Astrocyte (in vitro differentiated cells and primary cell): ENCODE results near the gene SPTB. TPM values are rescaled to one million over a fixed set of nuclear protein-coding genes. Genes with fewer than 3 reads are reported as not detected.

ENCODE experiments used
- DNase-seq: peaks from one replicate; pipeline ENCODE4 v3.0.0-alpha.2; 2010; ENCODE audit warnings: low read depth
- FAIRE-seq: peaks from 2 replicates; lab custom pipeline; 2011; peaks lifted over from hg19 to GRCh38; lab: Jason Lieb, UNC
- H2AFZ ChIP-seq: 2 replicates; pipeline ENCODE4 v1.6.0; 2012; ENCODE audit warnings: low read depth, low read length, inconsistent platforms
- H3K27ac ChIP-seq: 2 replicates; pipeline ENCODE4 v1.5.1; 2011; ENCODE audit warnings: low read depth, low read length, inconsistent platforms
- H3K27me3 ChIP-seq: 2 replicates; pipeline ENCODE4 v1.6.0; 2011; ENCODE audit warnings: low read length, inconsistent platforms; ENCODE audit not compliant: insufficient read depth
- H3K36me3 ChIP-seq: 2 replicates; pipeline ENCODE4 v1.5.1; 2011; ENCODE audit warnings: low read length, inconsistent platforms; ENCODE audit not compliant: insufficient read depth
- H3K4me1 ChIP-seq: 2 replicates; pipeline ENCODE4 v1.5.1; 2011; ENCODE audit warnings: low read length, inconsistent platforms; ENCODE audit not compliant: insufficient read depth
- H3K4me2 ChIP-seq: 2 replicates; pipeline ENCODE4 v1.6.0; 2012; ENCODE audit warnings: low read length, inconsistent platforms
- H3K4me3 ChIP-seq: 2 replicates; pipeline ENCODE4 v1.5.1; 2011; ENCODE audit warnings: low read depth, mild to moderate bottlenecking, low read length, inconsistent platforms; ENCODE audit not compliant: insufficient read depth
- H3K79me2 ChIP-seq: 2 replicates; pipeline ENCODE4 v1.6.0; 2012; ENCODE audit warnings: mild to moderate bottlenecking, low read length, inconsistent platforms; ENCODE audit not compliant: insufficient read depth
- H3K9ac ChIP-seq: 2 replicates; pipeline ENCODE4 v1.6.0; 2012; ENCODE audit warnings: mild to moderate bottlenecking, low read length, inconsistent platforms
- H3K9me3 ChIP-seq: 2 replicates; pipeline ENCODE4 v1.5.1; 2012; ENCODE audit warnings: low read depth, mild to moderate bottlenecking, low read length, inconsistent platforms; ENCODE audit not compliant: insufficient read depth
- H4K20me1 ChIP-seq: 2 replicates; pipeline ENCODE4 v1.6.0; 2012; ENCODE audit warnings: low read length, inconsistent platforms; ENCODE audit not compliant: insufficient read depth
- H3K27ac Mint-ChIP-seq: one replicate; pipeline ENCODE4 v1.8.0; 2021; ENCODE audit warnings: mild to moderate bottlenecking, mixed read lengths; ENCODE audit not compliant: unreplicated experiment
- H3K27me3 Mint-ChIP-seq: one replicate; pipeline ENCODE4 v1.8.0; 2021; ENCODE audit warnings: low read depth, mixed read lengths; ENCODE audit not compliant: unreplicated experiment
- H3K36me3 Mint-ChIP-seq: one replicate; pipeline ENCODE4 v1.8.0; 2021; ENCODE audit warnings: low read depth, mixed read lengths; ENCODE audit not compliant: unreplicated experiment
- H3K4me1 Mint-ChIP-seq: one replicate; pipeline ENCODE4 v1.8.0; 2021; ENCODE audit warnings: low read depth, mixed read lengths; ENCODE audit not compliant: unreplicated experiment
- H3K4me3 Mint-ChIP-seq: one replicate; pipeline ENCODE4 v1.8.0; 2021; ENCODE audit warnings: mild to moderate bottlenecking, moderate library complexity, mixed read lengths; ENCODE audit not compliant: unreplicated experiment
- H3K9me3 Mint-ChIP-seq: one replicate; pipeline ENCODE4 v1.8.0; 2021; ENCODE audit warnings: mild to moderate bottlenecking, mixed read lengths; ENCODE audit not compliant: unreplicated experiment
- EZH2 ChIP-seq: IDR thresholded peaks from 2 replicates; pipeline ENCODE4 v1.6.1; 2012; ENCODE audit warnings: mild to moderate bottlenecking, low read length, inconsistent platforms; ENCODE audit not compliant: insufficient read depth
- total RNA-seq: library from RNA; stranded (reverse); gene quantifications from 2 replicates; pipeline ENCODE4 v1.2.1, GENCODE V29; 2021
- TF ChIP-seq, protein P1 (sequence below): IDR thresholded peaks from 2 replicates; pipeline ENCODE4 v1.5.1; 2011; ENCODE audit warnings: low read depth, mild to moderate bottlenecking, inconsistent platforms, low read length, moderate library complexity; ENCODE audit not compliant: insufficient read depth

Gene SPTB
- total RNA-seq, 1 donor from 2014 or later, result 0.32 TPM

DNA sequence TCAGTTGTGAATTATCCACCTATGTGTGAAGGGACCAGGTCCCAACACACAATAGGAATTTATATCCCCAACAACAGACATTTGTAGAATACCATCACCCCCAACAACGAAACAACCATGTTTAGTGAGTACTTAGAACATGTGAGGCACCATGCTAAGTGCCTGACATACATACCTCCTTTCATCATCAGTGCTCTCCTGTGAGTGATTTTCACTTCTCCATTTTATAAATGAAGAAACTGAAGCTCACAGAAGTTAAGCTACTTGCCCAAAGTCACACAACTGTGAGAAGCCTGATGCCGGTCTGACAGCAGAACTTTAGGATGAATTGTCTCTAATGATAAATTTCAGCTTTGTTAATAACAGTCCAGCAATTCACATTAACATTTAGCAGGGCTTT is 35.4 kb downstream of the SPTB start:
- FAIRE-seq (no peak), DNase-seq (no peak)
- Mint-ChIP-seq H3K27ac (no peak overlapping the region), H3K36me3 (no peaks in the 10 kb centered on the region), H3K9me3 (no peaks in the 10 kb centered on the region), H3K4me3 (no peak overlapping the region), H3K27me3 (peaks cover 13% of the 10 kb centered on the region), H3K4me1 (peaks cover 10% of the 10 kb centered on the region)
- Histone ChIP-seq H3K79me2 (no peaks in the 10 kb centered on the region), H4K20me1 (no peaks in the 10 kb centered on the region), H3K36me3 (no peaks in the 10 kb centered on the region), H3K4me3 (no peak overlapping the region), H3K9ac (no peak overlapping the region), H3K4me2 (no peak overlapping the region), H2AFZ (no peak overlapping the region), H3K4me1 (peaks cover 3% of the 10 kb centered on the region), H3K9me3 (no peaks in the 10 kb centered on the region), H3K27ac (no peak overlapping the region), H3K27me3 (peaks cover 56% of the 10 kb centered on the region)
- no peak for TF ChIP-seq EZH2
- TF ChIP-seq, protein P1, sequence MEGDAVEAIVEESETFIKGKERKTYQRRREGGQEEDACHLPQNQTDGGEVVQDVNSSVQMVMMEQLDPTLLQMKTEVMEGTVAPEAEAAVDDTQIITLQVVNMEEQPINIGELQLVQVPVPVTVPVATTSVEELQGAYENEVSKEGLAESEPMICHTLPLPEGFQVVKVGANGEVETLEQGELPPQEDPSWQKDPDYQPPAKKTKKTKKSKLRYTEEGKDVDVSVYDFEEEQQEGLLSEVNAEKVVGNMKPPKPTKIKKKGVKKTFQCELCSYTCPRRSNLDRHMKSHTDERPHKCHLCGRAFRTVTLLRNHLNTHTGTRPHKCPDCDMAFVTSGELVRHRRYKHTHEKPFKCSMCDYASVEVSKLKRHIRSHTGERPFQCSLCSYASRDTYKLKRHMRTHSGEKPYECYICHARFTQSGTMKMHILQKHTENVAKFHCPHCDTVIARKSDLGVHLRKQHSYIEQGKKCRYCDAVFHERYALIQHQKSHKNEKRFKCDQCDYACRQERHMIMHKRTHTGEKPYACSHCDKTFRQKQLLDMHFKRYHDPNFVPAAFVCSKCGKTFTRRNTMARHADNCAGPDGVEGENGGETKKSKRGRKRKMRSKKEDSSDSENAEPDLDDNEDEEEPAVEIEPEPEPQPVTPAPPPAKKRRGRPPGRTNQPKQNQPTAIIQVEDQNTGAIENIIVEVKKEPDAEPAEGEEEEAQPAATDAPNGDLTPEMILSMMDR, result no peak

- Histone ChIP-seq H3K4me2 (no peak overlapping the region), H3K27me3 (peaks cover 52% of the 10 kb centered on the region), H2AFZ (no peak overlapping the region), H3K79me2 (no peaks in the 10 kb centered on the region), H3K9ac (no peak overlapping the region), H3K27ac (no peak overlapping the region), H3K9me3 (no peaks in the 10 kb centered on the region), H3K4me1 (peaks cover 3% of the 10 kb centered on the region), H4K20me1 (no peaks in the 10 kb centered on the region), H3K36me3 (no peaks in the 10 kb centered on the region), H3K4me3 (no peak overlapping the region)
- no peak for FAIRE-seq
- DNase-seq, result no peak
- Mint-ChIP-seq H3K27ac (no peak overlapping the region), H3K36me3 (no peaks in the 10 kb centered on the region), H3K9me3 (no peaks in the 10 kb centered on the region), H3K27me3 (peaks cover 13% of the 10 kb centered on the region), H3K4me3 (no peak overlapping the region), H3K4me1 (peaks cover 10% of the 10 kb centered on the region)
- no peak for TF ChIP-seq EZH2
- TF ChIP-seq, protein P1, result no peak
Observed at GRCh38 chr14:64843548-64843947, 36.2 kb downstream of the SPTB start.

DNA sequence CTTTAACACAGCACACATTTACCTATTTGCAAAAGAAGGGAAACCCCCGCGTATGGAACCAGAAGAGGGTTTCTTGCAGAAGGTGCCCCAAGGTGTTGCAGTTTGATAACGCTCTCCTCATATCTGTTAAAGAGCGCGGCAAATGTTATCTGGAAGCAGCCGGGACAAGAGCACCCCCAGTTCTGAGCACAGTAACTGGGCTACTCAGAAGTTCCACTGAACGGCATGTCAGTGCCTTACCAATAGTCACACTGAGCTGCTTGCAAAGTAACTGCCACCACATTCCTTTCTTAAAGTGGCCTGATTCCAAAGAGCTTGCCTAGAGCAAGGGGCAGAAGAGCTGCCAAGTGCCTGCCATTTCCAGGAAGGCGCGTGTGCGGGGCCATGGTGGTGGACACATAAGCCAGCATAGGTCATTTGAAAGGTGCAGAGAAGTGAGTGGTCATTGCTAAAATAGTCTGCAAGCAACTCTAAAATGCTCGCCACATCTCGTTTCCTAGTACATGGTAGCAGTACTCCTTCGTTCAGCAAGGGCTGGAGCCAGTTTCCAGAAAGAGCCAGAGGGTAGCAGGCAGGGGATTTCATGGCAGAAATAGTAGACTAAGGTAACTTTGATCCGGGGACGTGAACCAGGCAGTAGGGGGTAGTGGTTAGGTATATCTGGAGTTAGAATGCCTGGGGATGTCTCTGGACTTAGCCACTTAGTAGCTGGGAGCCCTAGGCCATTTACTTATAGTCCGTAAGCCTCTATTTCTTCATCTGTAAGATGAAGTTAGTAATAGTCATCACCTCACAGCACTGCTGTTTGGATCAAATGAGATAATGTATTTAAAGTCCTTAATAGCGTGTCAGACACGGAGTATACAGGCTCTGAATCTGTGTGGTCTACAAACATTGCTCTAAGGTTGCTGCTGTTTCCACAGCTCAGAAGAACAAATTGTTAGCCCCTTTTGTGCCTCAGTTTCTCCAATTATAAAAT is 37.6 kb downstream of the SPTB start:
- no peaks in the 10 kb centered on the region for H4K20me1 ChIP-seq
- H2AFZ ChIP-seq, result no peak overlapping the region
- Mint-ChIP-seq H3K27me3 (peaks cover 10% of the 10 kb centered on the region), H3K27ac (no peak overlapping the region), H3K9me3 (no peaks in the 10 kb centered on the region), H3K36me3 (no peaks in the 10 kb centered on the region), H3K4me3 (no peak overlapping the region), H3K4me1 (peaks cover 10% of the 10 kb centered on the region)
- no peak for TF ChIP-seq EZH2
- TF ChIP-seq, protein P1, result no peak
- no peaks in the 10 kb centered on the region for H3K9me3 ChIP-seq
- peaks cover 3% of the 10 kb centered on the region for H3K4me1 ChIP-seq
- H3K4me3 ChIP-seq, result no peak overlapping the region
- H3K9ac ChIP-seq, result no peak overlapping the region
- no peak overlapping the region for H3K27ac ChIP-seq
- FAIRE-seq, result peak; percentile 34
- no peak overlapping the region for H3K4me2 ChIP-seq
- DNase-seq, result no peak
- H3K36me3 ChIP-seq, result no peaks in the 10 kb centered on the region
- H3K27me3 ChIP-seq, result peaks cover 39% of the 10 kb centered on the region
- H3K79me2 ChIP-seq, result no peaks in the 10 kb centered on the region
